Fibroblast of the aortic adventitia (primary cell): ENCODE data around the gene ADAM12. TPM values are rescaled to one million over a fixed set of nuclear protein-coding genes. Genes with fewer than 3 reads are reported as not detected.
"Not testable (repeated sequence)": the region's sequence is repeated elsewhere in the genome, so short reads cannot be mapped to it uniquely, and the experiment has no call there.

Source experiments
- DNase-seq: peaks from one replicate; pipeline ENCODE4 v3.0.0-alpha.2; 2010; ENCODE audit warnings: low read depth
- H3K4me3 ChIP-seq: 2 replicates; pipeline ENCODE4 v1.5.1; 2011; ENCODE audit warnings: low read depth, mild to moderate bottlenecking, control low read depth, low read length, moderate library complexity
- CTCF ChIP-seq: IDR thresholded peaks from 2 replicates; pipeline ENCODE4 v1.5.1; 2011; ENCODE audit warnings: mild to moderate bottlenecking, low read length, control low read depth, inconsistent platforms; ENCODE audit not compliant: insufficient read depth
- total RNA-seq: library from RNA; depleted of rRNA; stranded (reverse); fragments of >200 nt; gene quantifications from 2 replicates; pipeline ENCODE4 v1.2.3, GENCODE V29; 2012; ENCODE audit warnings: low replicate concordance

The ADAM12 gene
- total RNA-seq, 1 donor = 82.7 TPM

- no peak overlapping the region for H3K4me3 ChIP-seq
- peak; percentile 86 for DNase-seq
- TF ChIP-seq CTCF = no peak
Measured at GRCh38 chr10:126049759-126050700, 338.2 kb downstream of the ADAM12 start.

DNA sequence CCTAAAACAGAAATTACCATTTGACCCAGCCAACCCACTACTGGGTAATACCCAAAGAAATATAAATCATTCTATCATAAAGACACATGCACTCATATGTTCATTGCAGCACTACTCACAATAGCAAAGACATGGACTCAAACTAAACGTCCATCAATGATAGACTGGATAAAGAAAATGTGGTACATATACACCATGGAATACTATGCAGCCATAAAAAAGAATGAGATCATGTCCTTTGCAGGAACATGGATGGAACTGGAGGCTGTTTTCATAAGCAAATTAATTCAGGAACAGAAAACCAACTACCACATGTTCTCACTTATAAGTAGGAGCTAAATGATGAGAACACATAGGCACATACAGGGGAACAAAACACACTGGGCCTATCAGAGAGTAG lies 340.5 kb downstream of the ADAM12 start:
- not testable (repeated sequence) for DNase-seq, H3K4me3 ChIP-seq

GRCh38 chr10:126046831-126047230 lies 341.4 kb downstream of the ADAM12 start:
- H3K4me3 ChIP-seq = no peak overlapping the region
- TF ChIP-seq CTCF = no peak
- no peak for DNase-seq

DNA sequence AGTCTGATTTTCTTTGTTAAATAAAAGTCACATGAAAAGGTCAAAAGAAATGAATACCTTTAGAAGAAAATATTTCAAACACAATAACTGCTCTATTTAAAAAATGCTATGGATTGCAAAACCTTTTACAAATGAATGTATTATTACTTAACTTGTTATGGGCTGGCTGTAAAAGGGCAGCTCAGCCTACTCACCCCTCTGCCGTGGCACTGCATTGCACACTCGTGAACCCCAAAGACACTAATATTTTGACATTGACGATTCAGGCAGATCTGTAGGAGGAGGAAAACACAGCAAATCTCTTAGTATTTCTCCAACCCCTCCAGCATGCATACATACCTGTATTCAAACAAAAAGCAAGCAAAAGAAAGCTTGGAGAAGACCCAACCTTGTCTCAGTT lies 342.4 kb downstream of the ADAM12 start:
- DNase-seq = no peak
- TF ChIP-seq CTCF = no peak

DNA sequence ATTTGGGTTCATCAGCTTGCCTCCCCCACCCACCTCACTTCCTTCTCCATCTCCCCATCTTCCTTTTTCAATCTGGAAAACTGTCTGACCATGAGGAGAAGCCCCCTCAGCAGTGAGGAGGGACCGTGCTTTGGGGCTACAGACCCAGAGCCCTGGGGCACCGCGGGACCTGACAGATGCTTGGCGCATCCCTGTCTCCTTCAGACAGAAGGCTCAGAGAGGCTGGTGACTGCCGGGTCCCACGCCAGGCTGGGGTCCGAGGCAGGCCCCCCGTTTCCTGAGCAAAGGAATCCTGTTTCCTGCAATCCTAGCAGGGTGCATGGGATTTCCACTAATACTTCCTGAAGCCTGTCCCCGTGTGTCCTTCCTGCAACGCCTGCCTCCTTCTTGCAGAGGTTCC lies 344.9 kb downstream of the ADAM12 start:
- DNase-seq = no peak
- no peak for TF ChIP-seq CTCF
- no peak overlapping the region for H3K4me3 ChIP-seq

More for the DNA sequence above, 342.4 kb downstream of the ADAM12 start:
- no peak overlapping the region for H3K4me3 ChIP-seq

GRCh38 chr10:126042906-126043305 lies 345.4 kb downstream of the ADAM12 start:
- no peak overlapping the region for H3K4me3 ChIP-seq
- no peak for DNase-seq
- no peak for TF ChIP-seq CTCF

DNA sequence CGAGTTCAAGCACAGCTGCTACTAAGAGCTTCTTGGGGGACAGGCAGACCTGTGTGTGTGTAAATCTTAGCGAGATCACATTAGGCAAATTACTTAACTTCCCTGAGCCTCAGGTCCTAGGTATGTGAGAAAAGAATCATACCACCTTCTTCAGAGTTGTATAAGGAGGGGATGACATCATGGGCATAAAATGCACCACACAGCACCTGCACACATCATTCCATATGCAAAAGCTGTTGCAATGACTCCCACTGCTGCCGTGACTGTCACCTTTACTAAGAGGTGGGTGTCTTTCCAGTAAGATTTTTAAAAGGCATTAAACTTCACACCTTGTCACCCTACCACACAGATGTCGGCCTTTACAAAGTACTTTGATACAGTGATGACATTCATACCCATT lies 345.9 kb downstream of the ADAM12 start:
- no peak for TF ChIP-seq CTCF
- no peak overlapping the region for H3K4me3 ChIP-seq
- no peak for DNase-seq
